HG03135 (cell line): ENCODE results near the gene PTTG1IP2.

Experiments
- ATAC-seq: cut with Tn5 transposase; IDR thresholded peaks from one replicate; pipeline ENCODE4 v1.9.1; 2021; ENCODE audit warnings: mild to moderate bottlenecking, moderate library complexity; ENCODE audit not compliant: unreplicated experiment

The PTTG1IP2 gene

DNA sequence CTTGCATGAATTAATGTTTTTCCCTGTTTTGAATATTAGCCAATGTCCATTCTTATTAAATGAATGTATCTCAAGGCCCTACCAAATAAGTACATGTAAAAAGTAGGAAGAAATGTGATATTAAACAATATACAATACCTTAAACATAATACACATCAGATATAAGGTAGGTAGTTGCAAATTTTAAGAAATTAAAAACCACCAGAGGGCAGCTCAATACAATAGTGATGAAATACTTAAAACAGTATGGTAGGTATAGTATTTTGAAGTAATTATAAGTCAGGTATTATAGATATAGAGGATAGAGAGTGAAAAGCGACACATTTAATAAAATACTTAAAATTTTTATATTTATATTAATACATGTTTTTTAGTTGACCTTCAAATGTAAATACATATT is 83.1 kb downstream of the PTTG1IP2 start:
- no peak for ATAC-seq

GRCh38 chr7:90560730-90561129 is 91.3 kb downstream of the PTTG1IP2 start:
- ATAC-seq: no peak
